SIG-M5 treated with dmso at 0.1 percent for 504 hours (cell line): ENCODE data around the gene RPL19.

Source experiments
- DNase-seq: peaks from one replicate; lab custom pipeline; 2025; ENCODE audit not compliant: unreplicated experiment; lab: John Stamatoyannopoulos, UW

The RPL19 gene

DNA sequence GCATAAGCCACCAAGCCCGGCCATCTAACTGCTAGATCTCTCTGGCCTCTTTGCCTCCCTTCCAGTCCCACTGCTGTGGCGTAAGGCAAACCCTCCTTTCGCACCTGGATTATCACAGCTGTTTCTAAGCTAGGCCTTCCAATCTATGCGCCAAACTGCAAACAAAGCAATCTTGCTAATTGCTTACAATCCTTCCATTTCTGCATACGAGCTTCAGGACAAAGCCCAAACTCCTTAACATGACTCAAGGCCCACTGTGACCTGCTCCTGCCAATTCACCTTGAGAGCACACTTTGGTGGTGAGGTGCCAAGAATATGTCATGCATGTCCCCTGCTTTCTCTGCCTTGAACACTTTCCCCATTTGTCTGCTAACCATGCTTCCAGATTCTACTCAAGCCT lies 28.1 kb upstream of the RPL19 start:
- no peak for DNase-seq

DNA sequence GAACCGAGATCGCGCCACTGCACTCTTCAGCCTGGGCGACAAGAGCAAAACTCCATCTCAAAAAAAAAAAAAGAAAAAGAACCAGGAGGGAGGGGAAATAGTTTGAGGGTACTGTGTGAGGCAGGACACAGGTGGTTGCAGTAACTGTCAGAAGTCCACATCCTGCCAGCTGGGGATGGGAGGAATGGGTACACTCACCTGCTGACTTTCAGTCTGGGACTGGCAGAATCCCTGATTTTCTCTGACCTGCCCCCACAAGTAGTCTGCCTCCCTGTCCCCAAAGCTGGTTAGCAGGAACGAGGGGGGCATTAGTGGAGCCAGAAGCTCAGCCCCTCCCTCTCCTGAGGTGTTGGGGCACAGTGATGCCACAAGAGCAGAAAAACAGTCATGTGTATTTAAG lies 27.0 kb upstream of the RPL19 start:
- no peak for DNase-seq

DNA sequence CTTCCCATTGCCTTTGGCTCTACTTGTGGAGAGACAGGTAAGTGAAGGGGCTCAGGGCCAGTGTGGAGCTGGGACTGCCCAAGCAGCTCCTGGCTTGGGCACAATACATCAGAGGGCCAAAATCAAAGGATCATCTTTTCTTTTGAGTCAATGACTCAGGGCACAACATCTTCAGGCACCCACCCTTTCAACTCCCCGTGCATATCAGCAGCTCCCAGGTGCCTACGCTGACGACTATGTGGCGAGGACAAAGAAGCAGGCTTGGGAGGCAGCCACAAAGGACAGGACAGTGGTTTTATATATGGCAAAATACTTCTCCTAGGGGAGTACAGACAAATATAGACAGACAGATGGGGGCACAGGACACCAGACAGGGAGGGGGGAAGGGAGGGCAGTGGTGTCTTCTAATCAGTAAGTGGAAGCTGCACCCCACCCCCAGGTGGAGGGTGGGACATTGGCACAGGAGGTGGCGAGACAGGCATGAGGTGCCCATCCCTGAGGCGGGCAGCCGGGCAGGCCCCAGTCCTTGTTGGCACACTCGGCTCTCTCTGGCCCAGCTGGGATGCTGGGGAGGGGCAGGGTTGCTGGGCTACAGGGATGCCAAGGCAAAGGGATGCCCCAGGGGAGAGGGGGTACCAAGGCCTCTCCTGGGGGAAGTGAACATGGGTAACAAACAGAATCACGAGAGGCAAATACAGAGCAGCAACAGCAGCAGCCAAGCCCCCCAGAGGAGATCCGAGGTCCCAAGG lies 26.4 kb upstream of the RPL19 start:
- no peak for DNase-seq

DNA sequence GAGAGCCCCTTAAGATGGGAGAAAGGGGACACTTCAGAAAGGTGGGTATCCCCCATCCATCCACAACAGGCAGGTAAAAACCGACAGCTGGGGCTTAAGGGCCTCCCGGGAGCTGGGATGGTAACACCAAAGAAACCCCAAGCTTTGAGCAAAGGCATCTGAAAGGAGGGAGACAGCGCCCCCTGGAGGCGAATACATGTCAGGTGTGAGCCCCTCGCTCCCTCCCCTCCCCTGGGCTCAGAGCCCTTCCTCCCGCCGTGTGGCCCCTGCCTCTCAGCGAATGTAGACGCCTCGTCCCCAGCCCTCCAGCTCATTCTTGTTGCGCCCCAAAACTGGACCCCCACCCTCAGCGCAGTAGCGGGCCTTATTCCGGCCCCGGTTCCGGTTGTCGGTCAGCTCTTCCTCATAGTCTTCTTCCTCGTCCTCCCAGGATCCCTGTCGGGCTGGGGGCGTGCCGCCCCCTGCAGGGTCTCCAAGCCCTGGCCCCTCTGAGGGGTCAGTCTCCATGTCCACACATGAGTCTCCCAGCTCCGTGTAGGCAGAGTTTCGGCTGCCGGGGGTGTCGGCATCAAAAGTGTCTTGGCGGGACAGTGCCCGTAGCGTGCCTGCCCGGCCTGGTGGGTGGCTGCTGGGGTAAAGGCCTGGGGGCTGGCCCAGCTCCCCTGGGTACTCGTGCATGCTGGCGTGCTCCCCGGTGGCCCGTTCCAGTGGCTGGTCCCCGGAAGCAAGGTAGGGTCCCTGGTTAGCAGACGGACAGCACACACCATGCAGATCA lies 25.0 kb upstream of the RPL19 start:
- DNase-seq: peak; percentile 80

DNA sequence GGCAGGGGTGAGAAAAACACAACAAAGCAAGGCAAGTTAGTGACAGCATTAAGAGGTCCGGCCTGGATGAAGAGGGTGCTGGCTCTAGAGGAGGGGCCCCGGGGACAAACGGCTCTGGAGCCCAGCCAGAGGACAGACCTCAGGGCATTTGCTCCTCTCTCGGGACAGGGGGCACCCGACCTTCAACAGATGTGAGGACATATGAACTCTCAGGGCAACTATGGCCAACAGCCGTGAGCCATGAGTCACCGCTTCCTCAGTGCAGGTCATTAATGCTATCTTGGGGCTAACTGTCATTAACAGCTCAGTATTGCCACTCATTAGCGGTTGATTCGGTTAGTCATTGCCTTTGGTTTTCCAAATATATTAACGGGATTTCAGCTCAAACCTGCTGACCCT lies 24.4 kb upstream of the RPL19 start:
- DNase-seq: no peak

DNA sequence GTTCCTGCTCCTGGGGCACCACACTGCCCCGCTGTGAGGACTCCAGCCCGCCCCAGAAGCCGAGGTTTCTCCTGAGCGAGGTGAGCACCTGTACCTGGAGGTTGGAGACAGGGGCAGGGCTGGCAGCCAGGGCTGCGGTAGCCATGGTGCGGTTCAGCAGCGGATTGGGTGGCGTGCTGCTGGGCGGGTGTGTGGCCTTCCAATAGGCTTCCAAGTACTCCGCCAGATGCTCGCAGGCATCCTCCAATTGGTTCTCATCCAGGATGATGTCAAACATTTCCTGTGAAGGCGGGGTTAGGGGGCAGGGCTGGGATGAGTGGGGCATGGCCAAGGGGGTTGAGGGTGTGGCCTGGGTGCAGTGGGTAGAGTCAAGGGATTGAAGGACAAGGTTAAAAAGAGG lies 22.8 kb upstream of the RPL19 start:
- DNase-seq: no peak

DNA sequence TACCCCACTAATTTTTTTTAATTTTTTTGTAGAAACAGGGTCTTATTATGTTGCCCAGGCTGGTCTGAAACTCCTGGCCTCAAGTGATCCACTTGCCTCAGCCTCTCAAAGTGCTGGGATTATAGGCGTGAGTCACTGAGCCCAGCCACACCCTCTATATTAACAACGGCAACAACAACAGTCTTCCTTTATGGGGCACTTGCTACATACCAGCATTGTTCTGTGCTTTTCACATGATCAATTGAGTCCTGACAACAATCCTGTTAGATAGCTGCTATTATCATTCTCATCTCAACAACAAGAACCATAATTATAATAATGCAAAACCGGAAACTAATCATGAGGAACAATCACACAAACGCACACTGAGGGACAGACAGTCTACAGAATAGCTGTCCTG lies 21.5 kb upstream of the RPL19 start:
- peak; percentile 33 for DNase-seq

DNA sequence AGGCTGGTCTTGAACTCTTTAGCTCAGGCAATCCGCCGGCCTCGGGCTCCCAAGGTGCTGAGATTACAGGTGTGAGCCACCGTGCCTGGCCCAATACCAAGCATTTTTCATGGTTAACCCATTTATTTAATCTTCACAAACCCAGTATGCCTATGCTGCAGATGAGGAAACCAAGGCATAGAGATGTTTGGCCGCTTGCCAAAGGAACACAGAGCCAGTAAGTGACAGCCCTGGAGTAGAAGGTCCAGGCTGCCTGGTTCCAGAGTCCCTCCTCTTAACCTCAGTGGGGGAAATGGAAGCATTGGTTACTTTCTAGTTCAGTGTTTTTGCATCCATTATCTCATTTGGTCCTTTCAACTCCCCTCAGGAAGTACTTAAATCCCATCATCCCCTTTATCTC lies 18.8 kb upstream of the RPL19 start:
- DNase-seq: no peak

DNA sequence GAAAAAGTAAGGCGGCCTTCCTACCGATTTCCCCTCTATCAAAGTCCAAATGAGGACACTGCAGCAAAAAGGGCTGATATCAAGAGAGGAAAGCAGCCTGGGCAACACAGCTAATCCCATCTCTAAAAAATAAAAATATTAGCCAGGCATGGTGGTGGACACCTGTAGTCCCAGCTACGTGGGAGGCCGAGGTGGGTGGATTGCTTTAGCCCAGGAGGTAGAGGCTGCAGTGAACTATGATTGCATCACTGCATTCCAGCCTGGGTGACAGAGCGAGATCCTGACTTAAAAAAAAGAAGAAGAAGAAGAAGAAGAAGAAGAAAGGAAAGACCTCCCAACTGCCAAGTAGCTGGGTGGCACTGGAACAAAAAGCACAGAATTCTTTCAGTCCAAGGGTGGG lies 17.0 kb upstream of the RPL19 start:
- DNase-seq: no peak

DNA sequence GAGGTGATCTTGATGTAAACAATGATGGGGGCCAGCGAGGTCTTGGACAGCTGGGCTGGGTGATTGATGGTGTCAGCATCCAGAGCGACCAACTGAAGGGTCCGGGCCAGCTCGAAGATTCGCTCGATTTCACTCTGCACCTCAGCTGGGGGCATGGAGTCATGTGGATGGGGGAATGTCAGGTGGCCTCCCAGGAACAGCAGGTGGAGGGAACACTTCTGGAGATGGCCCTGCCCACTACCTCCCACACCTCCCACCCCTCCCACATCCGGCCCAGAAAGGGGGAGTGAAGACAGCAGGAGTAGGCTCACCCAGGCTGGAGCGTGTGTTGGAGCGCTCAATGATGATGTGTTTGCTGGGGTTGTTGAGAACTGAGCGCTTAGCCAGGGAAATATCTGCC lies 16.4 kb upstream of the RPL19 start:
- no peak for DNase-seq

DNA sequence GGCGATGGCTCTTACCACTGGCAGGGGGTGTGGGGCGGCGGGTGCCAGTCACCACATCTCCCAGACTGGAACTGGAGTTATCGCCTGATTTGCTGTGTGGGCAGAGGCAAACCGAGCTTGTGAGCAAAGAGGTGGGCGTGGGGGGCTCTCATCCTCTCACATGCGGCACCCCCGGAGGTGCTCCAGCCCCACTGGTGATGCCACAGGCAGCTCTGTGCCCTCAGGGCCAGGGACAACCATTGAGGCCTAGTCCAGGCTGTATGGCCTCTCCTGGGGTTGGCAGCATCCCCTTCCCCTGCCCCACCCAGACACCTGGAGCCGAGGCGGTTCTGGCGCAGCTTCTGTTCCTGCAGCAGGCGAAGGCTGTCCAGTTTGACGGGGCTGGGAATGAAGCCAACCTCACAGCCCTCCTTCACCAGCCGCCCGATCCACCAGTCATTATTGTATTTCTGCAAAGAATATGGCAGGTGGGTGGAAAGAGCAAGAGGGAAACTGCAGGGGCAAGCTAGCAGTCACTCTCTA lies 13.5 kb upstream of the RPL19 start:
- DNase-seq: no peak

DNA sequence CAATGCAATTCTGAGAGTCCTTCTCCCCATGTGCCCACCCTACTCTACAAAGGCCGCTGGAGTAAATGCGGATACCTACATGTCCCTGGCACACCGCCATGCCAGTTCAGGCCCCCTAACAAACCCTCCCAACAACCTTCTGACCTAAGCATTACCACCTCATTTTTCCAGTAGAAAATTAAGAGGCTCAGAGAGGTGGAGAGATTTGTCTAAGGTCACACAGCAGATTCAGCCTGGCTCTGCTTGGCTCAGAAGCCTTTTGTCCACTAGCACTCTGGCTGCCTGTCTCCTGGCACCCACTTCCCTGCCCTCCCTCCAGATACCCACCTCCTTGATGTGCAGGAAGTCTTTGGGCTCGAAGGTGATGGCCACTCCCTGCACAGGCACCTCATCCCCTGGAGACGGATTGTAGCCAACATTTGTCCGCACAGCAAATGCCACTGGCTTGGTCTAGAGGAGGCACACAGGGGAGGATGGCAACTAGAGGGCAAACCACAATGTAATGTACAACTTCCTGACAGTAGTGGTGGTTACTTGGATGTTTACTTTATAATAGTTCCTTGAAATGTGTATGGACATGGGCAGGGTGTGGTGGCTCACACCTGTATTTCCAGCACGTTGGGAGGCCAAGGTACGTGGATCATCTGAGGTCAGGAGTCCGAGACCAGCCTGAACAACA lies 12.8 kb upstream of the RPL19 start:
- DNase-seq: no peak

DNA sequence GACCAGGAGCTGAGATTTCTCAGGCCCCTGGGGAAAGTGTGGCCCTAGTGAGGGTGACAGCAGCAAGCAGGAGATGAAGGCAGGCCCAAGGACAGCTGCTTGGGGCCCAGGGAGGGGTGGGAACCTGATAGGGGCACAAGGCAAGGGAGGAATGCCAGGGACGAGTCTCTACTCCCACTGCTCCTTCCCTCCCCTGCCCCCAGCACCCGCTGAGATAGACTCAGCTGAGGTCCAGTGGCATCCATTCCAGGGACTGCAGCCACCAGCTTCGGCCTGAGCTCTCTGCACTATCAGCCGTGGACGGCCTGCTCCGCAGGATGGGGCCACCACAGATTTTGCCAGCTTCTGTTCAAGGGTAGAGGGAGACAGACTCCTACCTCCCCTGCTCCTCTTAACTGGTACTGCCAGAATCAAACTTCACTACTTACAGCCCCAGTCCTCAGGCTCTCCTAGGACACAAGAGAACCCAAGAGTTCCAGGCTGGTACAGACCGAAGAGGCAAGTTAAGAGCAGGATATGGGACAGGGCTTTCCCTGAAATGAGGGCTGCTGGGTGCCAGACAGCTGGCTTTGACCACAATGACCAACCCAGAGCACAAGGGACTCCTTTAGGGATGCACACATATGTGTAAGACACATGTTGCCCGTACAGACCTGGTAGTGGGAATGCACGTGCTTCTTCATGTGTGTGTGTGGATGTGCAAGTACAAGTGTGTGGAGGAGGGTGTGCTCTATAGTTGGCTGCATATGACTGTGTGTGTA lies 8.2 kb upstream of the RPL19 start:
- DNase-seq: no peak

DNA sequence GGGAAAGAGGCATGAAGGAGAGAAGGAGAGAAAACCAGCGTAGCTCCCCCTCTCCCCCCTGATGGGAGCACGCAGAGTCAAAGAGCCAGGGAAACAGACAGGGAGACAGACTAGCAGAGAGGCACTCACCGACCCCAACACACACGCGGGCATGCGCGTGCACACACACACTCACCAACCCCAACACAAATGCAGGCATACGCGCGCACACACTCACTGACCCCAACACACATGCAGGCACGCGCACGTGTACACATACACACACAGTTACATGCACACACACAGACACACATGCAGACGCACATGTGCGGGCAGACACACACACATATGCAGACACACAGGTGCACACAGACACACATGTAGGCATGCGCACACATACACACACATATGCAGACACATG lies 7.2 kb upstream of the RPL19 start:
- no peak for DNase-seq

DNA sequence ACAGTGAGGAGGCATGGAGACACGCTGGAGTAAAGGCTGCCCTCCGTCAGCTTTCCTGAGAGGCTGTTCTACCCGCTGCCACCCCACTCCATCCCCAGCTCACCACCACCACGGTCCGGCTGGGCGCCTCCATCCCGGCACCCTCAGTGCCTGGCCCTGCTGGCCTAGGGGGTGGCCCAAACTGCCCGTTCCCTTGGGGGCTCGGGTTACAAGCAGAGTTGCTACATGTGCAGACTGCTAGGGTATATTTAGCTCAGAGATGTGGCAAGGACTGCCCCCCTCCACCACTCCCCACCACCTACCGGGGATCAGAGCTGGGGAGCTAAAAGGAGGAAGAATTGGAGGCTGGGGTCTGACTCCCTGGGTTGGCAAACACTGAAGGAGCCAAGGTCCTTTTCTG lies 6.7 kb upstream of the RPL19 start:
- DNase-seq: peak; percentile 75

DNA sequence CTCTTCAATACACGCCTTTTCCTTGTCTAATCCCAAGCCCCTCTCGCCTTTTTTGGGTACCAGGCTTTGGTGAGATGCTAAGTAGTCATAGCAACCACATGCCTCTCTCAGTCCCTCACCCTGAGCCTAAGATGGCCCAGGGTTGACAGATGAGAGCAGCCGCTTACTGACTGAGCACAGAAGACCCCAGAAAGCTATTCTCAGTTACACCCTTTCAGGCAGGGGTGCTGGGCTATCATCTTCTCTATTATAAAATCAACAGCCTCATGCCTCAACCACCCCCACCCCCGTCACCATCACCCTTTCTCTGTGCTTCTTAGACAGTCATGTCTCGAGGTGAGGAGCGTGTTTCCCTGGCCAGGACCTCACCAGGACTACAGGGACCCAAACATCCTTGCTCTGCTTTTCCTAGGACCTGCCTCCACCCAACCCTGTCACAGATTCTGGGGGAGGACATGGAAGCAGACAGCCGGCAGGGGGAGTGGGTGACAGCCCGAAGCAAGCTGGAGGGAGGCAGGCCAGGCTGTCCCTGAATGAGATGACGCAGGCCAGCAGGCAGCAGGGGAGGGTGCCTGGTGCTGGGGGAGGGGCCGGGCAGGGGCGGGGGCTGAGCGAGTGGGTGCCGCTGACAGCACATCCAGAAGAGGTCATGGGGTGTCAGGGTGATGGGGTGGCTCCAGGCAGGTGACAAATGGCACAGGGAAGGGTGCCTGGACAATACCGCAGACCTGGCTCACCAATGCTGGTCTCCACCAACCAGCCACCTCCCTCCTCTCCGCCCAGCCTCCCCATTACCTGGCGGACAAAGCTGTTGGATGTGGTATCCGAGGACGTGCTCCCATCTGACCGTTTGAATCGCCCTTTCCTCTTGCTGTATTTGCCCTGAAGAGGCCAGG lies 5.7 kb upstream of the RPL19 start:
- no peak for DNase-seq

DNA sequence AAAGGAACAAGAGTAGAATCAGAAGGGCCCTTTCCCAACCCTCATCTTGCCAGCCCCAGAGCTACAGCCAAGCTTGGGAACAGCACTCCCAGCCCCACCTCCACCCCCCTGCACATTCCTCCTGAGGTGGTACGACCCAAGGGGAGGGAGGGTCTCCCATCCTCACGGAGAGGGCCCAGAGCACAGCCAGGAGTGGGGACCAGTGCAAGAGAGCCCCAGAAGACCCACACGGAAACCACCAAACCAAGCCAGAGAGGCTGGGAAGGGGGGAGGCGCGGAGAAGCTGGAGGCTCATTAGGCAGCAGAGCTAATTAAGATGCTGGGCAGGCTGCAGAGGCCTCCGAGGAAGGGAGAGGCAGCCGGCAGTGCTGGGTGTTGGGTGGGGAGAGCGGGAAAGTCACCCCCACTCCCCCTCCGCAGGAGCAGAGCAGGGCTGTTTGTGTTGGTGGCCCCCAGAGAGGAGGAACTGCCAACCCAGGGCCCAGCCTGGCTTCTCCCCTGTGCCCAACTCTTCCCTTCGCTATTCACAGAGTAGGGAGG lies 5.0 kb upstream of the RPL19 start:
- DNase-seq: no peak

DNA sequence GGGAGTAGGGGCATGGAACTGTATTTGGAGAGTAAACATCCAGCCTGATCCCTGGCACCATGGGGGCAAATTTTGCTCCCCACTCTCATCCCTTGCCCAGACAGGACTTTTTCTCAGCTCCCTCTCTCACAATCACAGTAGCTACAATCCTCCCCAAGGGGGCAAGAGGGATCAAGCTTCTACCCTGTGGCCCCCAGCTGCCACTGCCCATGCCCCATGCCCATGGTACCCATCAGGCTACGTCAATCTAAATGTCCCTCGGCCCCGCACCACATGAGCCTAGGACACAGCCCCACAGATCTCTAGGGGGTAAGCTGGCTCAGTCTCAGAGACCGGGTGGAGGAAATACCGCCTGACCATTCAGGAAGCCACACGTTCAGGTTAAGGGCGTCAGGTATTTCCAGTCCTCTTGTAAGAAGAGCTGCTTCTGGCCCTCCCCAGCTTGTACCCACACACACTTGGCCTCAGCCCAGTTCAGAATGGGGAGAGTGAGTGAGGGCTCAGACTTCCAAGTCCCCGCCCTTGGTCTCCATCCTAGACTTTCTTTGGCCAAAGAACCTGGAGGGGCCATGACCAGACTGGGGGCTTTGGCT lies 4.4 kb upstream of the RPL19 start:
- no peak for DNase-seq

DNA sequence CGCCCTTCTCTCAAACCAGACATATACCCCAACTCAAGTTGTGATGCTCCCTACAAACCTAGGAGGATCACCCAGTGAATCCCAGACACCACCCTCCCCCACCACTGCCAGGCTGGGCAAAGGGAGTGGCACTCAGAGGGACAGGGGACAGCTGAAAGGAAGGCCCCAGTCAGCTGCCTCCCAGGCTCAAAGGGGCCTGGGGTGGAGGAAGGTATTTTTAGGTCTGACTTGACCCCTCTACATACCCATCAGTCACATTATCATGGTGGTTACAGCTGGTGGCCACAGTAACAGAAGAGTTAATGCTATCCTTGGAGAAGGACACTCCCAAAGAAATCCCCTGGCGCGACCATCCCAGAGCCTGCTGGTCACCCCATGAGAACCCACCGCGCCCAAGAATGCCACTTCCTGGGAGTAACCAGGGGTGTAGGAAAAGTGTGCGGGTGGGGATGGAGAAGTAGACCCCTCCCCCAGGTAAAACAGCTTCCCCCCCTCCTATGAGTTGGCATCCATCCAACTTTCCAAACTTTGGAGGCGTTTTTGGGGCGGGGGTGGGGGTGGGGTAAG lies 3.8 kb upstream of the RPL19 start:
- no peak for DNase-seq
